AG09319 (cell line): ENCODE data around the gene ZNF442.
A peak's percentile ranks its signal among the peaks of the same experiment; 100 is the strongest.
"Not testable (repeated sequence)": the region's sequence is repeated elsewhere in the genome, so short reads cannot be mapped to it uniquely, and the experiment has no call there.

ENCODE experiments used
- DNase-seq: peaks from one replicate; pipeline ENCODE4 v3.0.0-alpha.2; 2010; ENCODE audit warnings: low read depth; ENCODE audit errors: extremely low read depth
- CTCF ChIP-seq: IDR thresholded peaks from 2 replicates; pipeline ENCODE4 v1.5.1; 2011; ENCODE audit warnings: low read depth, mild to moderate bottlenecking, inconsistent platforms, low read length, moderate library complexity

The ZNF442 gene

GRCh38 chr19:12365236-12366162 is at the start of gene ZNF442:
TSS of gene ZNF442 (minus strand) at chr19:12365683. CDS start at chr19:12363631, 2,052 bp downstream.
- peak; percentile 75 for TF ChIP-seq CTCF
- DNase-seq = peak; percentile 80

DNA sequence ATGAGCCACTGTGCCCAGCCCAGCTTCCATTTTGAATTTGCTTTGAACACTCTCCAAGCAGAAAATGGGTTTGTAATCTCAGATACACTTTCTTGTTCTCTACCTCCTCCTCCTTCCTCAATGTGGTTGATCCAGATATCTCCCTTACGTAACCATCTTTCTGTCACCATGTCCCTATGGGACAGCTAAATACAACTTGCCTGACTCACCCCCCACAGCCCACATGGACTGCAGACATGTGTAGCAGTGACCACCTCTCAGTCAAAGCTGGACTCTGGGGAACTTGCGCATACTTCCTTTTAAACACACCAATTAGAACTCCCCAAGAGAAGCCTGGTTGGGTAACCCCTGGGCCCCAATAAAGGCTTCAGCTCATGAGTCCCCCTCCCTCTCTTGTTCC is 46.4 kb upstream of the ZNF442 start:
- no peak for TF ChIP-seq CTCF
- no peak for DNase-seq

DNA sequence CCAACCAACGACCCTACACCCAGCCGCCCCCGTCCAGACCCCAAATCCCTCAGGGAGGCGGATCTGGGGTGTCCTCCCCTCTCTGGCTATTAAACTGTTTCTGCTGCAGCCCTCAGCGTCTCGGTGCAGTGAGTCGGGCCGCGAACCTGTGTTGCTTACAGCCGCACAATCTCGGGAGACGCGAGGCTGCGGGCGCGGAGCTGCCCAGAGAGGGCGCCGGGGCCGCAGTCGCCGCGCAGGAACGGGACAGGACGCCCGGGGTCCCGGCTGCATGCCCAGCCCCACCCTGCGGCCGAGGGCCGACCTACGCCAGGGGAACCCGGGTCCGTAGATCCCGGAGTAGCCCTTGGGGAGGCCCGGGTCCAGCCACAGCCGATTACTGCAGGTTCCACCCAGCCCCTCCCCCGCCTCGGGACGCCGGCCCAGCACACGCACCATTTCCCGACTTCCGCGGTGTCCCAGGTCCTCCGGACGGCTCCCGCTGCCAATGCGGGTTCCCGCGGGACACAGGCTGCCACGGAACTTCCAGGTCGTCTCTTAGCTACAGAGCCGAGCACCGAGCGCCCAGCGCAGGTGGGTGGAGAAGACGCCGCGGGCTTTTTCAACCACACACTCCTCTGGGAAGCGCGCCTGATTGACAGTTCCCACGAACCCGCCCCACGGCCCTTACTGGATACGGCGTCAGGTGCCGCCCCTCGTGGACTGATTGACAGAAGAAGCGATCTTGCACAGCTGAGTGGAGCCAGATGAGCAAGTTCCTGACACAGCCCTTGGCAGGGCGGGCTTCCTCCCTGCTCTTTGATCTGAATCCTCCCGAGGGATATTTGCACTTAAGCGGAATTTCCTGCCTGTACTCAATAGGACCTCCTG is 35.4 kb upstream of the ZNF442 start, which contains the start of gene ZNF799:
ZNF799 (minus strand) TSS at position 639 of the 870 bp plus-strand sequence; CDS start at position 438, 201 bp downstream.
- DNase-seq = peak; percentile 84
- no peak; the same call in none of the 2 replicates for TF ChIP-seq CTCF

- not testable (repeated sequence) for DNase-seq
These were observed 34.6 kb upstream of the ZNF442 start for GRCh38 chr19:12399901-12400632.

DNA sequence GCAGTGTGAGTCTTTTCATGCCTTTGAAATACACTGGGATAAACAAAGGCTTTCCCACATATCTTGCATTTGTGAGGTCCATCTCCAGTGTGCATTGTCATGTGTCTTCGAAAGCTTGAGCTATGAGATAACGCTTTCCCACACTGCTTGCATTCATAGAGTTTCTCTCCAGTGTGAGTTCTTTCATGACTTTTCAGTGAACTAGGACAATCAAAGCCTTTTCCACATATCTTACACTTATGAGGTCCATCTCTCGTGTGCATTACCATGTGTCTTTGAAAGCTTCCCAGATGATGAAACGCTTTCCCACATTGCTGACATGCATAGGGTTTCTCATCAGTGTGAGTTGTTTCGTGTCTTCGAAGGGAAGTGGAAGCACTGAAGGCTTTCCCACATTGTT is 25.7 kb upstream of the ZNF442 start:
- DNase-seq = not testable (repeated sequence)

GRCh38 chr19:12386365-12386764 is 20.9 kb upstream of the ZNF442 start:
- DNase-seq = not testable (repeated sequence)

GRCh38 chr19:12380444-12380737 is 14.9 kb upstream of the ZNF442 start:
- no peak for DNase-seq
- TF ChIP-seq CTCF = no peak

DNA sequence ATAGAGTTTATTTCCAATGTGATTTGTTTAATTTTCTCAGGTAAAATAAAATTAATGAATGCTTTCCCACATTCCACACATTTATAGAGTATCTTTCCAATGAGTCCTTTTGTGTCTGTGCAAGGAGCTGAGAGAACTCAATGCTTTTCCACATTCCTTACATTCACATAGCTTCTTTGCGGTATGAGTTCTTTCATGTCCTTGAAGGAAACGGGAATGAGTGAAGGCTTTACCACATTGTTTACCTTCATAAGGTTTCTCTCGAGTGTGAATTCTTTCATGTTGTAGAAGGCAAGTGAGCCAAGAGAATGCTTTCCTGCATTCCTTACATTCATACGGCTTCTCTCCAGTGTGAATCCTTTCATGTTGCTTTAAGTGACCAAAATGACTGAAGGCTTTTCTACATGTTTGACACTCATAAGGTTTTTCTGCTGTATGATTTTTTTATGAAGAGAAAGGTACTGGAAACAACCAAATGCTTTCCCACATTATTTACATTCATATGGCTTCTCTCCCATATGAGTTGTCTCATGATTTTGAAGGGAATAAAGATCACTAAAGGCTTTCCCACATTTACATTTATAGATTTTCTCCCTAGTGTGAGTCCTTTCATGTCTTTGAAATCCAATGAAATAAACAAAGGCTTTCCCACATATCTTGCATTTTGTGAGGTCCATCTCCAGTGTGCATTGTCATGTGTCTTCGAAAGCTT is 14.4 kb upstream of the ZNF442 start:
- DNase-seq = no peak
- TF ChIP-seq CTCF = no peak
